ENCODE data around the gene SOX8.
"Not testable (repeated sequence)": the region's sequence is repeated elsewhere in the genome, so short reads cannot be mapped to it uniquely, and the experiment has no call there.

The SOX8 gene

DNA sequence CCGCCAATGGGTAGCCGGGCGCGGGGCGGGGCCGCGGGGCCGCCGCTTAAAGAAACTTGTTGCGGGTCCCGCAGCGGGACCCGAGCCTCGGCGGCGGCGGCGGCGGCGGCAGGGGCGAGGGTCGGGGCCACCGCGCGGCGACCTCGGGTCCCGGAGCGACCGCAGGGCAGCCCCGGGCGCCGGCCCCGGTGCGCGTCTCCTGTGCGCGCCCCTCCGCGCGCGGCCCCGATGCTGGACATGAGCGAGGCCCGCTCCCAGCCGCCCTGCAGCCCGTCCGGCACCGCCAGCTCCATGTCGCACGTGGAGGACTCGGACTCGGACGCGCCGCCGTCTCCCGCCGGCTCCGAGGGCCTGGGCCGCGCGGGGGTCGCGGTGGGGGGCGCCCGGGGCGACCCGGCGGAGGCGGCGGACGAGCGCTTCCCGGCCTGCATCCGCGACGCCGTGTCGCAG is at the start of gene SOX8:
SOX8 (plus strand) TSS at position 76 of the 450 bp plus-strand sequence; CDS start at position 229, 153 bp downstream.
- in situ Hi-C loops (cut with MboI; ENCODE audit: low pct_unique_long_range_greater_than_20kb, low sequenced_read_pairs): no loop called here
- no peak for DNase-seq

DNA sequence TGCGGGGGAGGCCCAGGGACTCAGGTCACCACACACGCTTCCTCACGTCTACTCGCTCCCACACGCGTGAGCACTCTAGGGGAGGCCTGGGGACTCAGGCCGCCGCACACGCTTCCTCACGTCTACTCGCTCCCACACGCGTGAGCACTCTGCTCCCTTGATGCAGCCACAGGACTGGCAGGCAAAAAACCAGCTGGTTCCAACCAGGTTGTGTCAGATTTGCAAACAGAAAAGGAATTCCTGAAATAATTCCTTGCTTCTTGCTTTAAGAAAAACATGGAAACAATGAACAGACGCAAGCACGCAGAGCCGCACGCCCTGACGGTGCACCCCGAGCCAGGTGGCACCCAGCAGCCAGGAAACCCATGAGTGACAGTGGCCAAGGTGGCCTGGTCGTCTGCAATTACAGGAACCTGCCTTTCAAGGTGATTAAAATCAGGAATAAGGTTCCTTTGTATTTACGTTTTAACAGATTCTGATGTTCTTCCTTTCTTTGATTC is 48.7 kb upstream of the SOX8 start:
- no peak for DNase-seq
- in situ Hi-C loops (cut with MboI; ENCODE audit: low pct_unique_long_range_greater_than_20kb, low sequenced_read_pairs): no loop called here

DNA sequence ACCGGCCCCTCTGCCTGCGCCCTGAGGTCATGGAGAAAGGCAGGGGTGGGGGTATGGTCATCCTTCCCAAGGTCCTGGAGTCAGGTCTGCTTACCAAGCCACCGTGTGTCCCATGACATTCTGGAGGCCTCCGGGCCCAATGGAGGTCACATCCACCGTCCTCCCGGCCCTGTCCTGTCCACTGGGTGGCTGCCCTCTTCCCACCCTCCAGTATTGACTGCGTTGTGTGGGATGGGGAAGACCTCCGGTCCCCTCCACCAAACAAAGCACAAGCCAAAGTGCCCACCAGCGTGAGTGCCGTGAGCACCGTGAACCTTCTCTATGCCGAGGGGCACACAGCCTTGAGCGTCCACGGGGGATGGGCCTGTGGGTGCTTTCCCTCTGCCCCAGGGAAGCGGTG is 48.0 kb upstream of the SOX8 start:
- DNase-seq: no peak
- in situ Hi-C loops (cut with MboI; ENCODE audit: low pct_unique_long_range_greater_than_20kb, low sequenced_read_pairs): no loop called here

DNA sequence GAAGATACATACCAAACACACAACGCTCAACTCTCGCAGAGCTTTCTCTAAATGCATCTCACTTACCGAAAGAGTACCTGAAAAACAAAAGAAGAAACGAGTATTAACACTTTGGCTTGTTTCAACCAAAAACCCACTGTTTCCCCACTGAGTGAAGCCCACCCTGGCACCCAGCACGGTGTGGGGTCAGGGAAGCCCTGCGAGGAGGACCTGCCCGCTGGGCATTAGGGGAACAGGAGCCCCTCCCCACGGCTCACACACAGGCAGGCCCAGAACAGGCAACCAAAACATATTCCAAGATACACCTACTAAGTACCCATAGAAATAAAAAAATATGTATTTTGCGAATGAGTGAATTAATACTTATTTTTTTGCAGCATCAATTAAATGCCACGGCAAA is 47.4 kb upstream of the SOX8 start:
- in situ Hi-C loops (cut with MboI; ENCODE audit: low pct_unique_long_range_greater_than_20kb, low sequenced_read_pairs): no loop called here
- no peak for DNase-seq

DNA sequence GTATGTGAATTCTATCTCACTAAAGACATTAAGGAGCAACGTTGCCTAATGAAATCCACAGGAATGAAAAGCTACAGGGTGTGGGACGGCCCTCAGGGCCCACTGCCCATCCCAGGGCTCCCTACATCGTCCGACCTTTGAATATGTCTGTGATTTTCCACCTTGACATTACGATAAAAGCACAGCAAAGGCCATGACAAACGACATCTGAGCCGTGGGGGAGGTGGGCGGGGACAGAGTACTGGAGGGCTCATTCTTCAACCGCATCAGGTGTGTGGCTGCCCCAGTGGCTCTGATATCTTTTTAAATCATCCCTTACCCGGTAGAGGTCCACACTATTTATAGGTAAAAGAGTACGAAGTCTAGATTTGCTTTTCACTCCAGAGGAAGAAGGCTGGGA is 45.9 kb upstream of the SOX8 start:
- in situ Hi-C loops (cut with MboI; ENCODE audit: low pct_unique_long_range_greater_than_20kb, low sequenced_read_pairs): no loop called here
- DNase-seq: no peak

DNA sequence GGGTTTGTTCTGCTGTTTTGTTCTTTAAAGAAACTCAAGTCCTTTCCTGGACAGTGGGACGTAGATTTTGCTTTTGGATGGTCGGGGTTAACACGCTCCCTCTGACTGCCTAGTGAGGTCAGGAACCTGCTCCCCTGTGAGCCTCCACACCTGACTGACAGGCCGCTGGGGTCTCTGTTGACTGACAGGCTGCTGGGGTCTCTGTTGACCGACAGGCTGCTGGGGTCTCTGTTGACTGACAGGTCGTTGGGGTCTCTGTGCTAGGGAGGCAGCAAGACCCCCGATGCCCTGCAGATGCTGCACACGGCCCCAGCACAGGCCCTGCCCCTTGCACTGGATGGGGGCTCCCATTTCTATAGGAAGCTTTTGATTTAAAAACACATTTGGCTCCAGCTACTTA is 44.3 kb upstream of the SOX8 start:
- DNase-seq: no peak
- in situ Hi-C loops (cut with MboI; ENCODE audit: low pct_unique_long_range_greater_than_20kb, low sequenced_read_pairs): no loop called here

DNA sequence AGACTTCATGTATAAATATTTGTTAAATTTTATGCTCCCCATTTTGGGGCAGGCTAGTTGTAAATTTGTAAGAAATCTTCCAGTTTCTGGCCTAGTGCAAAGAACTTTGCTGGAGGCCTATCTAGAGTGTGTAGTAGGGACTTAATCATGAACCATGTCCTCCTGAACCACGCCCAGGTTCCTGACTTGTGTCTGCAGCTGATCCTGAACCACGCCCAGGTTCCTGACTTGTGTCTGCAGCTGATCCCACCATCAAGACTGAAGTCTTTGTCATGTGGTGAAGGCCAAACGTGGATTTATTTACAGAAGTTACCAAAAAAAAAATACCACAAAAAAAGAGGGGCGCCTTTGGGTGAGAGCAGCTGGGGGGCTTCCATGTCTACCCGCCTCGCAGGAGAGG is 43.8 kb upstream of the SOX8 start:
- no peak for DNase-seq
- in situ Hi-C loops (cut with MboI; ENCODE audit: low pct_unique_long_range_greater_than_20kb, low sequenced_read_pairs): no loop called here

DNA sequence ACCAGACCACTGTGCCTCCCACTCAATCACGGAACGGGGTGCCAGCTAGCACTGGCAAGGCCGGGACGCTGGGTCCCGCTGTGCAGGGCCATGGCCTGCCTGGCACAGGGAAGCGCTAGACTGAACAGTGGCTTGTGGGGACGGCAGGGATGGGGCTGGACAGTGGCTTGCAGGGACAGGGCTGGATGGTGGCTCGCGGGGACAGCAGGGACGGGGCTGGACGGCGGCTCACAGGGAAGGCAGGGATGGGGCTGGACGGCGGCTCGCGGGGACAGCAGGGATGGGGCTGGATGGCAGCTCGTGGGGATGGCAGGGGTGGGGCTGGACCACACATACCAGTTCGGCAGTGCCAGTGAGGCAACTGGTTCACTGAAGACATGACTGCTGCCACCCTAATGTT is 43.4 kb upstream of the SOX8 start:
- in situ Hi-C loops (cut with MboI; ENCODE audit: low pct_unique_long_range_greater_than_20kb, low sequenced_read_pairs): no loop called here
- no peak for DNase-seq

DNA sequence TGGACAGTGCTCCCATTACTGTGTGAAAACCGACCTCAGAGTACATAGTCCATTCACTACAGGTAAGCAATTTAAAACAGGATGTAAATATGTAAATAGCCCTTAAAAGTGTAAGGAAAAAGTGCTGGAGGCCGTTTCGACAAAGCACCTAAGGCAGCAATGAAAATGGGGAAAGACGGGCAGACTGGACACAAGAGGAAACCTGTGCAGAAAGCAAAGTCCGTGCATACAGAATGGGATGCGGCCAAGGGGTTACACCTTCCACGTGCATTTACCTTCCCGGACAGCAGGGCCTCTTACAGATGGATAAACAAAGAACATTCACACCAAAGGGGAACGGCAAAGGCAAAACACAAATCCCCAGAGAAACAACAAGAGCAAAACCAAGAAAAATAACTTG is 42.8 kb upstream of the SOX8 start:
- DNase-seq: no peak
- in situ Hi-C loops (cut with MboI; ENCODE audit: low pct_unique_long_range_greater_than_20kb, low sequenced_read_pairs): no loop called here

DNA sequence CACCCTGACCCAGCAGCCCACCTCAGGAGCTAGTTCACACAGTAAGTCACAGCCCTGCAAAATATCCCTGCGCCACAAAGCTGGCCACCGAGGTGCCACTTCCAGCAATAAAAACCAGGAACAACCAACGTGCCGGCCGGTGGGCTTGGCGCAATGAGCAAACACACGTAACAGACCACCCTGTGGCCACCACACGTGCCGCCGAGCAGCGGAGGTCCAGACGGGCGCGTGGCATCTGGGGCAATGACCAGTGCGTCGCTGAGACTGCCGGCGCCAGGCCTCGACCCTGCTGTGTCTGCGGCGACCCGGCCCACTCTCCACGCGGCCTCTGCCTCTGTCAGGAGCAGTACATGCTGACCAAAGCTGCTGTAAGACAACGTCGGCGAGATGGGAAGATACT is 42.3 kb upstream of the SOX8 start:
- in situ Hi-C loops (cut with MboI; ENCODE audit: low pct_unique_long_range_greater_than_20kb, low sequenced_read_pairs): no loop called here
- no peak for DNase-seq

DNA sequence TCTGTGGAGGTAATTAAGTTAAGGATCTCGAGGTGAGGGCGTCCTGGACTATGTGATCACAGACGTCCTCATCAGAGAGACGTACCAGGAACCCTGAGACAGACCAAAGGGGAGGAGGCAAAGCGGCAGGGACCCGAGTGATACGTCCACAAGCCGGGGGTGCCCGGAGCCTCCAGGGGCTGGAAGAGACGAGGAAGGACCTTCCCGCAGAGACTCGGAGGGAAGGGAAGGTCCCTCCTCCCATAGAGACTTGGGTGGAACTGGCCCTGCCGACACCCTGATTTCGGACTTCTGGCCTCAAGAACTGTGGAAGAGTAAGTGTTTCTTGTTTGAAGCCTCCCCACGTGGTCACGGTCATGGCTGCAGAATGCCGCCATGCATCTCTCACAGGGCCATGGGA is 41.6 kb upstream of the SOX8 start:
- no peak for DNase-seq
- in situ Hi-C loops (cut with MboI; ENCODE audit: low pct_unique_long_range_greater_than_20kb, low sequenced_read_pairs): no loop called here

DNA sequence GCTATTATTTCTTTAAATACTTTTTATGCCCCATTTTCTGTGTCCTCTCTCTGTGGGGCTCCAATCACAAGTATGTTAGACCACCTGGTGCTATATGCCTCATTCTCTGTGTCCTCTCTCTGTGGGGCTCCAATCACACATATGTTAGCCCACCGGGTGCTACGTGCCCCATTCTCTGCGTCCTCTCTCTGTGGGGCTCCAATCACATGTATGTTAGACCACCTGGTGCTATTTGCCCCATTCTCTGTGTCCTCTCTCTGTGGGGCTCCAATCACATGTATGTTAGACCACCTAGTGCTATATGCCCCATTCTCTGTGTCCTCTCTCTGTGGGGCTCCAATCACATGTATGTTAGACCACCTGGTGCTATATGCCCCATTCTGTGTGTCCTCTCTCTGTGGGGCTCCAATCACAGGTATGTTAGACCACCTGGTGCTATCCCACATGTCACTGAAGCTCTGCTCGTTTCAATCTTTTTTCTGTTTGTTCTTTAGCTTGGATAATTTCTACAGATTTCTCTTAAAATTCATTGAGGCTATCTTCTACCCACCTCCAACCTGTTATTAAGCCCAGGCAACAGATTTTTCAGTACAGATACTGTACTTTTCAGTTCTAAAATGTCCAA is 39.0 kb upstream of the SOX8 start:
- in situ Hi-C loops (cut with MboI; ENCODE audit: low pct_unique_long_range_greater_than_20kb, low sequenced_read_pairs): no loop called here
- no peak for DNase-seq

DNA sequence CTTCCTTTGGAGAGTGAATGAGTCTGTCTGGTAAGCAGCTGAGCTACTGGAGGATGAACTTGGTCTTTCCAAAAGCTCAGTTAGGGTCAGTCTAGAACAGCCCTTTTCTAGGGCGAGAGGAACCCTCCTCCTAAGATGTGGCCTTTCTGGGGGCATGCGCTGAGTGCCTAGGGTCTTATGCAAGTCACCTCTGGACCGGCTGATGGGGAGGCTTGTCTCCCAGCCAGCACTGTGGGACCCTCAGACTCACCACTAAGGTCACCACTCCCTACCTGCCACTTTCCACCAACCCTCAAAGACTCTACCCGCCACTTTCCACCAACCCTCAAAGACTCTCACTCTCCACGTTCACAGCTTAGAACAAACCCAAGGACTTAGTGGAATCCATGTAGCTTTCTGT is 37.6 kb upstream of the SOX8 start:
- in situ Hi-C loops (cut with MboI; ENCODE audit: low pct_unique_long_range_greater_than_20kb, low sequenced_read_pairs): no loop called here
- DNase-seq: no peak

DNA sequence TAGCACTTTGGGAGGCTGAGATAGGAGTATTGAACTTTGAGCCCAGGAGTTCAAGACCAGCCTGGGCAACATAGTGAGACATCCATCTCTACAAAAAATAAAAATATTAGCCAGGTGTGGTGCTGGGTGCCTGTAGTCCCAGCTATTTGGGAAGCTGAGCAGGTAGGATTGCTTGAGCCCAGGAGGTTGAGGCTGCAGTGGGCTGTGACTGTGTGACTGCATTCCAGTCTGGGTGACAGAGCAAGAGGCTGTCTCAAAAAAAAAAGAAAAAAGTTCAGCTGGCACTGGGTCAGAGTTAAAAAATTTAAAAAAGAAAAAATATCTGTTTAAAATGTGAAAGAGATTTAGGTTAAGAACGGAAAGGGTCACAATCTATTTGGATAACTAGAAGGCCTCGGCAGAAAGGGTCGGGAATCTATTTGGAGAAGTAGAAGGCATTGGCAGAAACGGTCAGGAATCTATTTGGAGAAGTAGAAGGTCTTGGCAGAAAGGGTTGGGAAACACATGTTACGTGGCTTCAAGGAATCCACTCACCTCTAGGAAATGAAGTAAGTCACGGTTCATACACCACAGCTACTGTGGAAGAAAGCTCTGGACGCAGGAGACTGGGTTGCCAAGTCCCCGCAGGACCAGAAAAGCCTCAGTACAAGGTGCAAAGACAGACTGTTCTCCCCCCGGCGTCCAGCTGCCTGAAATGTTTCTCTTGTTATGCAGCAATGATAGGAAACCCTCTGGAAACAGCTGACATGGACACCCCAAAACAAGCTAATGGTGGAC is 36.1 kb upstream of the SOX8 start:
- DNase-seq: no peak
- in situ Hi-C loops (cut with MboI; ENCODE audit: low pct_unique_long_range_greater_than_20kb, low sequenced_read_pairs): no loop called here

DNA sequence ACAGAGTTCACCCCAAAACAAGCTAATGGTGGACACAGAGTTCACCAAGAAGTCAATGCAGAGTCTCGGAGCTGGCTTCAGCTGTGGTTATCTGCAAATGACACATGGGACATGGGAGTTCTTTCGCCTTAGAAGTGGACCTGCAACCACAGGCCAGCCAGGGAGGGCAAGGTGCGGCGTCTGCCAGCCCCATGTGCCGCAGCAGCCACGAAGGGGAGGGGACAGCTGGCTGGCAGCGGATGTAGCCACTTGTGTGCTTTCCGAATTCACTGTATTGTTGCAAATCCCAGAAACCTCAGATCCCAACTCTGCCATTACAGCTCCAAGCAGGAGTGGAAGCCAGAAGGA is 35.5 kb upstream of the SOX8 start:
- in situ Hi-C loops (cut with MboI; ENCODE audit: low pct_unique_long_range_greater_than_20kb, low sequenced_read_pairs): no loop called here
- DNase-seq: no peak

DNA sequence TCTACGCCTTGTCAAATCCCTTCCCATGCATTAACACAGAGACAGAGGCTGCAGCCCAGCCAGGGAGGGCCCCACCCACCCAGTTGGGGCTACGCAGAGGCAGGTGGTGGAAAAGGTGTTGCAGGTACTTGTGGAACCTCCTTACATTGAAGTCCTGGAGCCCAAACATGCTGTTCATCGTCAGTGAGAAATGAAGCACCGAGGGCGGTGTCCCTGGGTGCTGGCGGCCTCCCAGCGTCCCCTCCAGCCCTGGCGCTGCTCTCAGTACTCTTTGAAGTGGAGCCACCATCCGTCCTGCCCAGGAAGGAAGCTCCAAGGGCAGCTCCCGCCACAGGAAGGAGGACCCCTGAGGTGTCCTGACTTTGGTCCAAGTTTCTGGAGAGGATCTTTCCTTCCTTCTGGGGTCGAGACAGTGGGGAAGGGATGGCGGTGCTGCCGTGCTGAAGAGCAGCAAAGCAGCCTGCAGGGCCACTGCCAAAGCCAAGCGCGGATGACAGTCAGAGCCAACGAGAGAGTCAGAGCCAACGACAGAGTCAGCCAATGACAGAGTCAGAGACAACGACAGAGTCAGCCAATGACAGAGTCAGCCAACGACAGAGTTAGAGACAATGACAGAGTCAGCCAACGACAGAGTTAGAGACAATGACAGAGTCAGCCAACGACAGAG is 34.2 kb upstream of the SOX8 start:
- DNase-seq: no peak
- in situ Hi-C loops (cut with MboI; ENCODE audit: low pct_unique_long_range_greater_than_20kb, low sequenced_read_pairs): no loop called here

DNA sequence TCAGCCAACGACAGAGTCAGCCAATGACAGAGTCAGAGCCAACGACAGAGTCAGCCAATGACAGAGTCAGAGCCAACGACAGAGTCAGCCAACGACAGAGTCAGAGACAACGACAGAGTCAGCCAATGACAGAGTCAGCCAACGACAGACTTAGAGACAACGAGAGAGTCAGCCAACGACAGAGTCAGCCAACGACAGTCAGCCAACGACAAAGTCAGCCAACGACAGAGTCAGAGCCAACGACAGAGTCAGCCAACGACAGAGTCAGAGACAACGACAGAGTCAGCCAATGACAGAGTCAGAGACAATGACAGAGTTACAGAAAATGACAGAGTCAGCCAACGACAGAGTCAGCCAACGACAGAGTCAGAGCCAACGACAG is 33.7 kb upstream of the SOX8 start:
- in situ Hi-C loops (cut with MboI; ENCODE audit: low pct_unique_long_range_greater_than_20kb, low sequenced_read_pairs); DNase-seq: not testable (repeated sequence)

DNA sequence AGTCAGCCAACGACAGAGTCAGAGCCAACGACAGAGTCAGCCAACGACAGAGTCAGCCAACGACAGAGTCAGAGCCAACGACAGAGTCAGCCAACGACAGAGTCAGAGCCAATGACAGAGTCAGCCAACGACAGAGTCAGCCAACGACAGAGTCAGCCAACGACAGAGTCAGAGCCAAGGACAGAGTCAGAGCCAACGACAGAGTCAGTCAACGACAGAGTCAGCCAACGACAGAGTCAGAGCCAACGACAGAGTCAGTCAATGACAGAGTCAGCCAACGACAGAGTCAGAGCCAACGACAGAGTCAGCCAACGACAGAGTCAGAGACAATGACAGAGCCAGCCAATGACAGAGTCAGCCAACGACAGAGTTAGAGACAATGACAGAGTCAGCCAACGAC is 32.8 kb upstream of the SOX8 start:
- in situ Hi-C loops (cut with MboI; ENCODE audit: low pct_unique_long_range_greater_than_20kb, low sequenced_read_pairs); DNase-seq: not testable (repeated sequence)

DNA sequence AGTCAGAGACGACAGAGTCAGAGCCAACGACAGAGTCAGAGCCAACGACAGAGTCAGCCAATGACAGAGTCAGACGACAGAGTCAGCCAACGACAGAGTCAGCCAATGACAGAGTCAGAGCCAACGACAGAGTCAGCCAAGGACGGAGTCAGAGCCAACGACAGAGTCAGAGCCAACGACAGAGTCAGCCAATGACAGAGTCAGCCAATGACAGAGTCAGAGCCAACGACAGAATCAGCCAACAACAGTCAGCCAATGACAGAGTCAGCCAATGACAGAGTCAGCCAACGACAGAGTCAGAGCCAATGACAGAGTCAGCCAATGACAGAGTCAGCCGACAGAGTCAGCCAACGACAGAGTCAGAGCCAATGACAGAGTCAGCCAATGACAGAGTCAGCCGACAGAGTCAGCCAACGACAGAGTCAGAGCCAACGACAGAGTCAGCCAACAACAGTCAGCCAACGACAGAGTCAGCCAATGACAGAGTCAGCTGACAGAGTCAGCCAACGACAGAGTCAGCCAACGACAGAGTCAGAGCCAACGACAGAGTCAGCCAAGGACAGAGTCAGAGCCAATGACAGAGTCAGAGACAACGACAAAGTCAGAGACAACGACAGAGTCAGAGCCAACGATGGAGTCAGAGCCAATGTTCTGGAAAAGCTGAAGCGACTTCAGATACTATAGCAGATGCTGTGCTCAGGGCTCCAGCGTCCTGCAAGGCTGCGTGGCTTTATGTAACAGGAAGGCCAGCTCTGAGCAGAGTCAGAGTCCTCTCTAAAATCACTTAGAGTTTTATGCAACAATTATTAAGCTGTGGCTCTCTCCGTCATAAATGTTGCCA is 30.6 kb upstream of the SOX8 start:
- in situ Hi-C loops (cut with MboI; ENCODE audit: low pct_unique_long_range_greater_than_20kb, low sequenced_read_pairs); DNase-seq: not testable (repeated sequence)

Data from KBM-7 (cell line).